HL-60/S4 treated with retinoic acid at 250 ng/mL for 4 days and 3 days (cell line): ENCODE data around the gene ANKFN1.

Source experiments
- in situ Hi-C: fragments of 300-500 bp; cut with MboI; formaldehyde crosslinking; loops from 2 replicates; pipeline ENCODE4 v1.7.0; 2022; ENCODE audit warnings: low sequenced_read_pairs

The ANKFN1 gene

GRCh38 chr17:56540836-56541235 lies 387.6 kb downstream of the ANKFN1 start:
- in situ Hi-C loops, result no loop called here

- in situ Hi-C loops, result no loop called here
These were observed 390.0 kb downstream of the ANKFN1 start for GRCh38 chr17:56543280-56543679.

- in situ Hi-C loops, result no loop called here
These were observed 391.8 kb downstream of the ANKFN1 start for GRCh38 chr17:56545106-56545505.

GRCh38 chr17:56545930-56546329 lies 392.7 kb downstream of the ANKFN1 start:
- in situ Hi-C loops, result no loop called here

DNA sequence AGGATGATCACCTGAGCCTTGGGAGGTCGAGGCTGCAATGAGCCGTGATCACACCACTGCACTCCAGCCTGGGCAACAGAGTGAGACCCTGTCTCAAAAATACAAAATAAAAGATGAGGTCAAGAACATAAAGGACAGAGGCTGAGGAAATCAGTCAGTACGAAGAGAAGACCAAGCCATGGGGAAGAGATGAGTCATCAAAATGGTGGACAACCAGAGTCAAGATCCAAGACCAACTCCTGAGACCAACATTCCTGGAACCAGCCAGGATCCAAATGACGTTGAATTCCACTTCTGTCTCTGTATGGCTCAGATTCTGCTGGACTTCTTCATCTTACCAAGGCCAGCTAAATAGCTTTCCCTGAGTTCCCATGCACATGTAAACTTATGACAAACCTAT lies 395.4 kb downstream of the ANKFN1 start:
- in situ Hi-C loops, result no loop called here

GRCh38 chr17:56549501-56549900 lies 396.2 kb downstream of the ANKFN1 start:
- in situ Hi-C loops, result no loop called here

- in situ Hi-C loops, result no loop called here
These were observed 404.4 kb downstream of the ANKFN1 start for GRCh38 chr17:56557682-56558081.

DNA sequence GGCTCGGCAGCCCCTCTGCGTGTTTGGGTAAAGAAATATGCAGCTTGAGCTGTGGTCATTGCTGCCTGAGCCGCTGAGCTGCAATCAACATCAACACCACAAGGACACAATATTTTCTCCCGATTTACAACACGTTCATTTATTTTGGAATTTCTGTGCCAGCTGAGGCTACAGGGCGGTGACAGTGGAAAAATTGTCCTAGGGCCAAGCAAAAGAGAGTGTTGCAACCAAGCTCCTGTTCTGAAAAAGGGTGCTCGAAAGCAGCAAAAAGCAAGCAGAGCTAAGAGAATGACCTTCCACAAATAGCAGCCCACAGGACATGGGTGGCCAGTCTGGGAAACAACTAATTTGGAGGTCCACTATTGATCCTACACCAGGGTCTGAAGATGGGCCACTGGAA lies 404.8 kb downstream of the ANKFN1 start:
- in situ Hi-C loops, result no loop called here
